ENCODE results near the gene CFAP92.

Gene CFAP92, protein sequence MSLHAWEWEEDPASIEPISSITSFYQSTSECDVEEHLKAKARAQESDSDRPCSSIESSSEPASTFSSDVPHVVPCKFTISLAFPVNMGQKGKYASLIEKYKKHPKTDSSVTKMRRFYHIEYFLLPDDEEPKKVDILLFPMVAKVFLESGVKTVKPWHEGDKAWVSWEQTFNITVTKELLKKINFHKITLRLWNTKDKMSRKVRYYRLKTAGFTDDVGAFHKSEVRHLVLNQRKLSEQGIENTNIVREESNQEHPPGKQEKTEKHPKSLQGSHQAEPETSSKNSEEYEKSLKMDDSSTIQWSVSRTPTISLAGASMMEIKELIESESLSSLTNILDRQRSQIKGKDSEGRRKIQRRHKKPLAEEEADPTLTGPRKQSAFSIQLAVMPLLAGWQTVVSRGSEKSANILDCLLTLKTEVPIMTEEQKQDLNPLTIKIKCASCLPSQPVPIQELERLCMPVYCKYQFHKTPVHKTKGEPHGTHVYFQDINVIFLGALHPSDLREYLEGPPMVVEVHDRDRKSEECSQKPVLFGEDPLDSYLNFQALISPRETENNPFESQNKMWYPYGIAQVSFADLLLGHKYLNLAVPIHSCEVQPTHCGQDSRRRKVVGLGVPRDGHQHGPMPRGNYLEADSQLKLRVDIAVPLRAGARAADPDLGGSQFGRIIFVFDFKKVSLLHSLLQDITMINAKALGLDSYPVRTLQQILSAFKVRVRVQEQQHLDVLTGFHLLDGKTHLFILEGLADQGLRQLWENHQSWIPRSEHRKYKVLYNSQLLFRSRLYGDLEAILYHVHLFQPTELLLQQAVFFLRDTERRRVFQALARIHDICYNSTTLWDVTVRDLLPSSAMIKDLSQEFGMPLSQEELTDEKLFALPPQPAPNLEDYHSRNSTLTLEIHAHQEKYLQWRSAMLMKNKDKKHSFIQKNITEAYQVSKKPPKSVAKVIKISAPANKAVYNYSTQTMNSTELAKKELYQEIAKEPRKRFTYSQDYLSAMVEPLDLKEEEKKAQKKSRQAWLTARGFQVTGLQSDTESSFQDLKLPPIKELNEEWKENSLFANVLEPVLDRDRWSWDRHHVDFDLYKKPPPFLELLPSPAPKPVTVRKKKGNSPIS

GRCh38 chr3:128993461-128994172, at the start of gene CFAP92:
CFAP92 (minus strand) TSS chr3:128994076; CDS start chr3:128993304, 772 bp downstream.
- DNase-seq, result peak; percentile 96

GRCh38 chr3:129040579-129041300, 46.9 kb upstream of the CFAP92 start:
- DNase-seq, result no peak

- no peak for DNase-seq
Observed at GRCh38 chr3:129040039-129040336, 46.1 kb upstream of the CFAP92 start.

DNA sequence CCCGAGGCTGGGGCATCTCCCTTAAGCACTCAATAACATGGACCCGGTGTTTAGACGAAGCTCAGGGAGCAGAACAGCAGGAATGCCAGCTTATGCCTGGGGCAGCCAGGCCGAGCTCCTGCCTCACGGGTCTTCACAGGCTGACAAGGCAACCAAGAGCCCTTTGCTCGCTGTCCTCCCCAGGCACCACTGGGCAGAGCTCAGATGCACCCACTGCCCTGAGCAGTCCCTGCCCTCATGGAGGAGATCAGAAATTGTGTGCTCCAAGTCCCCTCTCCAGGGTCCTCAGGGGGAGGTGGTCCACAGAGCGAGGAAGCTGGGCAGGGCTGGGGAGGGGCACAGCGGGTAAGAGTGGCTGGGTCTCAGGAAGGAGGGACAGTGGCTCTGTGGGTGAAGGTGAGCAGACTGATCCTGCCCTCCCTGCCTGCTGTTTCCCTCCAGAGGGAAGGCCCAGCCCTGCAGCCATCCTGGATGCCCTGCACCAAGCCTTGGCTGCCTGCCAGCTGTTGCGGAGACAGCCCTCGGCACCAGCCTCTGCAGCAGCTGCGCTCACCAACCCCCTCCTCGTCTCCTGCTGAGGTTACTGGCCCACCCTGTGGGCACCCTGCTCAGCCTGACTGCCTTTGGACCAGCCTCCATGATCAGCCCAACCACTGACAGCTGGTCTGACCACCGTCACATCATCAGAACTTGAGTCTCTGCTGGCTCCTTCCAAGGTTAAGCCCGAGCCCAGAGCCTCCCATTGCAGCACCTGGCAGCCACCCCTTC, 45.6 kb upstream of the CFAP92 start:
- DNase-seq, result peak; percentile 44

- no peak for DNase-seq
Observed at GRCh38 chr3:129038121-129038855, 44.4 kb upstream of the CFAP92 start.

DNA sequence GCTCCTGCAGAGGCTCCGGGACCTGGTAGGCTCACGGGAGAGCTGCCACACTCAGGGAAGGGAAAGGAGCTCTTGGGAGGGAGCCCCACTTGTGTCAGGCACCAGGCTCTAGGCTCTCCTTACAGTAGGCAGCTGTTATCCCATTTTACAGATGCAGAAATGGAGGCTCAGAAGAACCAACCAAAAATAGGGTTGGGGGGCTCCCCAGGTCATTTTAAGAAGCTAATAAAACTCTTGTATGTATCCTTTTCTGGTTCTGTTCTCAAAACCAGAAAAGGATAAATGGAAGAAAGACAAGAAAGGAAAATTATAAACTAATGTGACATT, 43.2 kb upstream of the CFAP92 start:
- no peak for DNase-seq

GRCh38 chr3:129036222-129037092, 42.6 kb upstream of the CFAP92 start:
- DNase-seq, result no peak

DNA sequence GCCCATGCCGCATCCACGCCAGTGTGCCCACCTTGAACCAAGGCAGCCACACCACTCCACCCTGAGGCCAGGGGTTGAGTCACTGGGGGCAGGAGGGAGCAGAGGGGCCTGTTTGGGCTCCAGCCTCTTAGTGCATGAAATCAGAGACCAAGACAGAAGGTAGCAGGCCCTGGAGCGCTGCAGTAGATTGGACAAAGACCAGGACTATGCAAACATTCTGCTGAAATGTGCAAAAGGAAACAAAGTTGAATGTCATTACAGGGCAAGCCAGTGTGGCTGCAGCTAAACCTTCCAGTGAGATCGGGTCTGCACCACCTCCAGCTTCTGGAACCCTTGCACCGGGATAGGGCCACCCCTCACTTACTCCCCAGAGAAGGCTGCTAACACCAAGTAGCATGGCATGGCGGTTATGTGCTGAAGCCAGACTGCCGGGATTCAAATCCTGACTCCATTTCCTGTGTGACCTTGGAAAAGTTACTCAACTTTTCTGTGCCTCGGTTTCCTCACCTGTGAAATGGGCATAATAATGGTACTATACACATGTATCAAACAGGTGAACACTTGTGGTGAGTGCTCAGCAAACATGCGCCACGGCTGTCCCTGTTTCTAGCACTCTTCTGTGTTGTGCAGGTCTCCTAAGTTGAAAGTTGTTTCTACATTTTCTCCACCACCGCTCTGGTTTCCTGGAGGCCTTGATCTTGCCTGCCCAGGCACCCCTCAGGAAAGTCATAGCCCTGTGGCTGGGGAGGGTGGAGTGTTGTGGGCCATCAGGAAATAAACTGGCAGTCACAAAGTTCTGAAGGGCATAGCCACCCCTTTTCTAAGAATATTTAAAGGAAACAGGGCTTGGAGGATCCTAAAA, 41.7 kb upstream of the CFAP92 start:
- no peak for DNase-seq

DNA sequence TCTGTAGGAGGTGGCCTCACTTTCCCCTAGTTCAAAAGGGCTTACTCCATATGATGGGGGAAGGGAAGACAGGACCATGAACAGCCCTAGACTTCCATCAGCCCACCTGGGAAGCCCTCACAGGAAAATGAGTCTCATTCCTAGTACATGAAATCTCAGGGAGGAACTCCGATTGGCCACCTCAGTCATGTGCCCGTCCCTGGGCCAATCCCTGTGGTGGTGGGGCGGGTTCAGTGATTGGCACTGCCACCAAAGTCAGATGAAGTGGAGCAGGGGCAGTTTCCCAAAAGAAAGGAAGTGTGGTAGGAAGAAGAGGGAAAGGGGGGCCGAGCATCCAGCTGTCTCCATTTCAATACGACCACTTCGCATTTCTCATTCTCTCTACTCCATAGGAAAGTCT, 40.8 kb upstream of the CFAP92 start:
- no peak for DNase-seq

GRCh38 chr3:129033633-129034321, 39.9 kb upstream of the CFAP92 start:
- DNase-seq, result no peak

- no peak for DNase-seq
Observed at GRCh38 chr3:129033151-129033550, 39.3 kb upstream of the CFAP92 start.

DNA sequence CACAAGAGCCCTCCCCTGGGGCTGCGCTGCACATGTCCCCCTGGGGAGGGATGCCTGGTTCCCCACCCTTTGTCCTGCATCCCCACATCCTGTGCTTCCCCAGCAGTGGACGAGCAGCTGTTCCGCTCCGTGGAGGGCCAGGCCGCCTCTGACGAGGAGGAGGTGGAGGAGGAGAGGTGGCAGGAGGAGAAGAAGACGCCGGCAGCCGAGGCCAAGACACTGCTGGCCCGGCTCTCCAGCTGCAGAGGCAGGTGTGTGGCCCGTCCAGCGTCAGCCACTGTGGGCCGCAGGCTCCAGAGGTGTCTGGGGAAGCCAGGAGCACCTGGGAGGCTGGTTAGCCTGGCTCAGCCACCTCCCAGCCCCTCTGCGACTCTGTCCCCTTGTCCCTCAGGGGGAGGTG, 38.8 kb upstream of the CFAP92 start:
- no peak for DNase-seq

DNA sequence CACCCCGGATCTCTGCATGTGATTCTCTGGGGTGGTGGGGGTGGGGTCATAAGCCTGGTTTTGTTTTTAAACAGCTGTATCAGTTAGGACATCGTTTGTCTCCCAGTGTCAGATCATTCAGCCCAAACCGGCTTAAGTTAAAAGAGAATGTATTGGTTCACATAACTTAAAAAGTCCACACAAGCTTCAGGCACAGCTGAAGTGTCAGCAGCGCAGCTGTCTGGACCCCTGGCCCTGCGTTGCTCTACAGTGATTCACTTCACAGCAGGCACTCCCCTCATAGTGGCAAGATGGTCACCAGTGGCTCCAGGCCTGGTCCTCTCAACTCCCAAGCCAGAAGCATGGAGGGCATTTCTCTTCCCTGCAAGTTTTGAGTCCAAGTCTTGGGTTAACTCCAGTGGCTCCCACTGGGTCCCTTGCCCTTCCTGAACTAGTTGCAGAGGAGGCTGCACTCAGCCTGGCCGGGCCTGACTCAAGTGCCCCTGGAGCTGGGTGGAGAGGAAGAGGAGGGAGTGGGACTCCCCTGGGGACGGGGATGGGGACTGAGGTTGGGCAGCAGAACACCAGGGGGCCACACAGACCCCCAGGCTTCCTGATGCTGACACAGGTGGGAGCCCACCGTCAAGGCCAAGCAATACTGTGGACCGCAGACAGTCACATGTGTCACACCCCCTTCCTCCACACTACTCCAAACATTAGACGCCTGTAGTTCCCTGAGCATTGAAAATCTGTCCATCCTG, 37.8 kb upstream of the CFAP92 start:
- DNase-seq, result no peak

- no peak for DNase-seq
Observed at GRCh38 chr3:129030611-129031010, 36.7 kb upstream of the CFAP92 start.

DNA sequence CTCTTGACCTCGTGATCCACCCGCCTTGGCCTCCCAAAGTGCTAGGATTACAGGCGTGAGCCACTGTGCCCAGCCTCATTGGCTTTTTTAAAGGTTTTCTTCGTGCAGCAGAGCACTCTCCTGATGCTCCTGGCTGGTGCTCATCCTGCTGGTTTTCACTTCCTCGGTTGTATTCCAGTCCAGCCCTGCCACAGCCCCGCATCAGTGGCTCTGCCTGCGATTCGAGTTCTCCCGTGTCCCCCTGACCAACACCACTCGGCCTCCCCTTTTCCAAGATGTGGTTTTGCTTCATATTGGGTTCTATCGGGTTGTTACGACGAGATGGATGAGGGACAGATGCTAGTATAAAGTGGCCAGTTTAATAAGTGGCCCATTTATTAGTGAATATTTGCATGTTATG, 35.0 kb upstream of the CFAP92 start:
- no peak for DNase-seq

GRCh38 chr3:129027544-129027880, 33.6 kb upstream of the CFAP92 start:
- no peak for DNase-seq

DNA sequence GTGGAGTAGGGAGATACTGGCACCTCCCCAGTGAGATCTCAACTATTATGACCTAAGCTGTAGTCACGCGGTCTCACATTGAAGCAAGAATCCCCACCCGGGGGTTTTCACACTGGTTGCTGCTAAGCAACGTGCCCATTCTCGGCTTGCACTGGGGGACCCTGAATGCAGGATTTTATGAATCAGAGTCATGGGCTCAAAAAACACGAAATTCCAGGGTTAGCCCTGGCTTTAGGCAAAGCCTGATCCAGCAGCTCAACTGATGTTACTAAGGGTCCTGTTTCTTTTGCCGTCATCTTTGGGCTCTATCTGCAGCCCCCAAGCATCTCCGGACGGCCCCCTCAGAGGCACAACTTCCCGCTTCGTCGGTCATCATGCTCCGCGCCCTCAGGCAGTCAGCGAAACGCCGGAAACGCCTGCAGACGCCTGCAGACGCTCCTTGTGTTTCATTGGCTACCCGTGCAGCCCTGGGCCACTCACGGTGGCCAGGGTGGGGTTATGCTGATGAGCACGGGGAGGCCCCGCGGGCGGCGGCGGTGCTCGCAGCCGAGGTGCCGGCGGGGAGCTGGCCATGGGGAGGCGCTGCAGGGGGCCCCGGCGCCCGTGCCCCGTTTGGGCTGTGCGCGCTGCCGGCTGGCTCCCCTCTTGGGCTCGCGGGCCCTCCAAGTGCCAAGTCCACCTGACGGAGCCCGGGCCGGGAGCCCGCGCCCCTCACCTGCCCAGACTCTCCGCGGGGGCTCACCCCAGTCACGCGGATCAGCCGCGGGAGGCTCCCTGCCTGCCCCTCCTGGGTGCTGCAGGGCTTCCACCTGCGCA, 33.1 kb upstream of the CFAP92 start:
- DNase-seq, result peak; percentile 93

Measured in CD4-positive, alpha-beta T cell treated with Interleukin-17A for 4 hours (primary cell).